NCI-H1930 (cell line): ENCODE results near the gene SAMD11.
"Not testable (repeated sequence)": the region's sequence is repeated elsewhere in the genome, so short reads cannot be mapped to it uniquely, and the experiment has no call there.

Experiments used
- DNase-seq, 2 experiments: peaks; one replicate each; lab custom pipeline; 2025; lab: John Stamatoyannopoulos, UW

SAMD11 gene

GRCh38 chr1:978069-978834 lies 54.5 kb downstream of the SAMD11 start:
- DNase-seq, result no peak

GRCh38 chr1:978835-979743 lies 55.4 kb downstream of the SAMD11 start:
- no peak for DNase-seq

GRCh38 chr1:979744-980072 lies 56.0 kb downstream of the SAMD11 start:
- no peak for DNase-seq

- DNase-seq, result no peak
Observed at GRCh38 chr1:980137-980571, 56.4 kb downstream of the SAMD11 start.

DNA sequence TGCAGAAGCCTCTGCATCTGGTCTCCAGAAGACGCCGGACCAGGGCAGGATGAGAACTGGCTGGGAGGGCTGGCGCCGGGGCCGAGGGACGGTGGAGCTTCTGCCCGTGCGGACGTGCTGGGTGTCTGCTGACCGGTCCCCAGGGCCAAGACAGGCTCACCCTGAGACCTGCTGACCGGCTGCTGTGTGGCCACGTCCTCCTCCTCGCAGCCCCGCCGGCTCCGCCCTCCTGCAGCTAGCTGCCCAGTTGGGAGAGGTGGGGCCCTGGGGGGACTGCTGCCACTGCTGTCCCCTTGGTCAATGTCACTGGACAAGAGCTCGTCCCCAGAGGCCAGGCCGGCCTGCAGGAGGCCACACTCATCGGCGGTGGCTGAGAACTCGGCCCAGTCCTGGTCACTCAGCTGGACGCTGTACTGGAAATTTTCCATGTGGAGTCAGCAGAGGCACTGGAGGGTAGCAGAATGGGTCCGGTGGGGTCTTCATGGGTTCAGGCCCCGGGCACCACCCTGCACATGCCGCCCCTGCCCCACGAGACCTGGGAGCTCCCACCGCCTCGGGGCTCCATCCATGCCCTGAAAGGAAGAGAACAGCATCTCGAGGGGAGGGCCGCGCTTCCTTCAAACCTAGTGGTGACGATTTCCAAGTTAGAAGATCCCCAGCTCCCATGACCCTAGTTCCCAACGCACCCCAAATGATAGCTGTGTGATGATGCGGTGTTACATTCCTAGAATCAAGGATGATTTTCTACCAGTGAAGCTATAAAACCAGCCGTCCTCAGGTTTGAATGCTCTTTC lies 57.1 kb downstream of the SAMD11 start:
- no peak for DNase-seq

- no peak for DNase-seq
Observed at GRCh38 chr1:981491-981954, 57.8 kb downstream of the SAMD11 start.

GRCh38 chr1:981955-982558 lies 58.3 kb downstream of the SAMD11 start, which contains the start of gene PERM1:
Gene PERM1, minus strand, starts transcription at chr1:982093. Its CDS starts 1,064 bp downstream, at chr1:981029.
- DNase-seq, result no peak

GRCh38 chr1:982765-983436 lies 59.2 kb downstream of the SAMD11 start:
- DNase-seq, result no peak

DNA sequence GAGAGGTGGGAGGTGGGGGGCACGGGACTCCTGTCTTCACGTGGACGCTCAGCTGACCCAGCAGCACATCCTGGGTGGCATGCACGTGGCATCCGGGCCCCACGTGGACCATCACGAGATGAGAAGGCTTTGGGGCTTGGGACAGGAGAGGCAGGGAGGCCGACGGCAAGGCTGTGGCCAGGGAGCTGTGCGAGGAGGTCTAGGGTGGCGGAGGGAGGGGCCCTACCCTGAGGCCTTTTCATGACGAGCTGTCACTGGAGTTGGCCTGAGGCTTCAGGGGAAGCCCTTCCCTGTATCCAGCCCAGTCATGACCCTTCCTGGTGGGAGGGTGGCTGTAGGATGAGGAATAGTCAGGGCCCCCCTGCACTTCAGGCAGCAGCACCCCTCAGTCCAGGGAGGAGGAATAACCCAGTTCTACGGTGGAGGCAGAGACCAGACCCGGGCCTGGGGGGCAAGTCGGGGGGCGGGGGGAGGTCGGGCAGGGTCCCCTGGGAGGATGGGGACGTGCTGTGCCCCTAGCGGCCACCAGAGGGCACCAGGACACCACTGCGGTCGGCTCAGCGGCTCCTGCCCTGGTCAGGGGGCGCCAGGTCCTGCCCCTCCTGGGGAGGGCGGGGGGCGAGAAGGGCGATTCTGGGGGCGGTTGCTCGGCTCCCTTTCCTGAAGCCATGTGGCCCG lies 60.2 kb downstream of the SAMD11 start:
- DNase-seq, result peak in 1 of 2 experiments; percentile 46

GRCh38 chr1:984476-984814 lies 60.7 kb downstream of the SAMD11 start:
- no peak for DNase-seq

DNA sequence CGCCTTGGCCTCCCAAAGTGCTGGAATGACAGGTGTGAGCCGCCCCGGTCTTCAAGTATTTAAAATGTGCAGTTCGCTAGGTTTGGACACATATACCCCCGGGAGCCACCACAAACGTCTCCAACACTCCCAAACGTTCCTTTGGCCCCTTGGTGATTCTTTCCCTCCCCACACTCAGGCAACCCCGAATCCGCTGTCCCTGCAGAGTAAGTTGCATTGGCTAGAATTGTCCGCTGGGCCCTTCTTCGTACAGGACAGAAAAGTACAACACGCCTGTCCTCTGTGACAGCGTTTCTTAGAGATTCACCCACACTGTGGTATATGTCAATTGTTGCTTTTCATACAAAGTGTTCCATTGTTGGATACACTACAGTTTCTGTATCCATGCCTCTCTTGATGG lies 61.4 kb downstream of the SAMD11 start:
- DNase-seq, result no peak

GRCh38 chr1:988061-988460 lies 64.3 kb downstream of the SAMD11 start:
- DNase-seq, result not testable (repeated sequence)

- DNase-seq, result not testable (repeated sequence)
Observed at GRCh38 chr1:991275-991674, 67.6 kb downstream of the SAMD11 start.

DNA sequence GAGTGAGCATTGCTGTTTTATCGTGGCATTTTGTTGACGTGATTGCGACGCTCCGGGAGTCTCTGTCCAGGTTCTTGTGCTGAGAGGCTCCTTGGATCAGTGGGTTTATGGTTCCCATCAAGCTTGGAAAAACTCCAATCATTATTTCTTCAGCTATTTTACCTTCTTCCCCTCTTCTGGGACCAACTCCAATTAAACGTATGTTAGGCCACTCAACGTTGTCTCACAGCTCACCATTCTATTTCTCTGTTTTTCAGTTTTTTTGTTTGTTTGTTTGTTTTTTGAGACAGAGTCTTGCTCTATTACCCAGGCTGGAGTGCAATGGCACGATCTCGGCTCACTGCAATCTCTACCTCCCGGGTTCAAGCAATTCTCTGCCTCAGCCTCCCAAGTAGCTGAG lies 68.2 kb downstream of the SAMD11 start:
- DNase-seq, result no peak

- DNase-seq, result no peak
Observed at GRCh38 chr1:992362-992761, 68.6 kb downstream of the SAMD11 start.

- DNase-seq, result no peak
Observed at GRCh38 chr1:993379-993995, 69.8 kb downstream of the SAMD11 start.
